Subcutaneous adipose tissue (tissue), 4 donors: ENCODE results near the gene SMC1A. TPM values are rescaled to one million over a fixed set of nuclear protein-coding genes. Genes with fewer than 3 reads are reported as not detected.

ENCODE experiments used
- total RNA-seq, 4 donors: library from RNA; depleted of rRNA; stranded (reverse); fragments of >200 nt; gene quantifications; one replicate each; pipeline ENCODE4 v1.1.0, GENCODE V29; 2016
- TF ChIP-seq, protein P1 (sequence below): fragments of 450-650 bp; IDR thresholded peaks from one replicate; pipeline ENCODE4 v1.5.1; 2016; ENCODE audit warnings: low read depth, mild to moderate bottlenecking, control low read depth, antibody characterized with exemption, moderate library complexity

Gene SMC1A
- total RNA-seq, 4 donors from 2014 or later, result 21.6 to 43.3 (median 33.3) TPM

DNA sequence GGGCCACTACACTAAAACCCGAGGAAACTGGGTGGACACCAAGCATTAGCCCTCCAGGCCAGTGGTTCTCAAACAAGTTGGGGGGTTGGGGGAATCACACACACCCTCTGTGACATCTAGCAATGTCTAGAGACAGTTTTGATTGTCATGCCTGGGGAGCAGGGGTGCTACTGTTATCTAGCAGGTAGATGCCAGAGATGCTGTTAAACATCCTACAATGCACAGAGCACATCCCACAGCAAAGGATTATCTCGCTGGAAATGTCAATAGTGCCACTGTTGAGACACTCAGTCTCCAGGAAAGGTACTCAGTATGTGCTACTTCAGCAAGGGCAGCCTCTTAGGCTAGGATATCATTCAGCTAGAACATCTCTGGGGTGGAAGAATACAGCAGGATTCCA lies 1.3 kb downstream of the SMC1A start:
- TF ChIP-seq, protein P1, sequence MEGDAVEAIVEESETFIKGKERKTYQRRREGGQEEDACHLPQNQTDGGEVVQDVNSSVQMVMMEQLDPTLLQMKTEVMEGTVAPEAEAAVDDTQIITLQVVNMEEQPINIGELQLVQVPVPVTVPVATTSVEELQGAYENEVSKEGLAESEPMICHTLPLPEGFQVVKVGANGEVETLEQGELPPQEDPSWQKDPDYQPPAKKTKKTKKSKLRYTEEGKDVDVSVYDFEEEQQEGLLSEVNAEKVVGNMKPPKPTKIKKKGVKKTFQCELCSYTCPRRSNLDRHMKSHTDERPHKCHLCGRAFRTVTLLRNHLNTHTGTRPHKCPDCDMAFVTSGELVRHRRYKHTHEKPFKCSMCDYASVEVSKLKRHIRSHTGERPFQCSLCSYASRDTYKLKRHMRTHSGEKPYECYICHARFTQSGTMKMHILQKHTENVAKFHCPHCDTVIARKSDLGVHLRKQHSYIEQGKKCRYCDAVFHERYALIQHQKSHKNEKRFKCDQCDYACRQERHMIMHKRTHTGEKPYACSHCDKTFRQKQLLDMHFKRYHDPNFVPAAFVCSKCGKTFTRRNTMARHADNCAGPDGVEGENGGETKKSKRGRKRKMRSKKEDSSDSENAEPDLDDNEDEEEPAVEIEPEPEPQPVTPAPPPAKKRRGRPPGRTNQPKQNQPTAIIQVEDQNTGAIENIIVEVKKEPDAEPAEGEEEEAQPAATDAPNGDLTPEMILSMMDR, result no peak

DNA sequence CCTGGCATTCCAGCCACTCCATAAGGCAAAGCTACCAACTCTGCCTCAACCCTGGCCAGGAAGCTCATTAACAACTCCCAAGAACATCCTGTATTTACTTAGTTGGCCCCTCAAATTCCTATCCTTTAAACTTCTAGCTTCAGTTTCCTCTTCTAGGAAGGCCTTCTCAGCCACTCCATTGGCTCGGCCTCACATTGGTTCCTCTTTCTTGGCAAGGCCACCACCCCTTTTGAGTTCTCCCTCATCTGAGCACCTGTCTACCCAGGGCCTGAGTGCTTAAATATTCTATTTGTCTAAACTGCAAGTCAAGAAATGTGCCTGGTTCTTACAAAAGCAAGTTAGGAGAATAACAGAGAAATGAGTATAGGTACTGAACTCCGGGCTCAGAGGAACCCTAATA lies 10.0 kb downstream of the SMC1A start:
- TF ChIP-seq, protein P1, result no peak

DNA sequence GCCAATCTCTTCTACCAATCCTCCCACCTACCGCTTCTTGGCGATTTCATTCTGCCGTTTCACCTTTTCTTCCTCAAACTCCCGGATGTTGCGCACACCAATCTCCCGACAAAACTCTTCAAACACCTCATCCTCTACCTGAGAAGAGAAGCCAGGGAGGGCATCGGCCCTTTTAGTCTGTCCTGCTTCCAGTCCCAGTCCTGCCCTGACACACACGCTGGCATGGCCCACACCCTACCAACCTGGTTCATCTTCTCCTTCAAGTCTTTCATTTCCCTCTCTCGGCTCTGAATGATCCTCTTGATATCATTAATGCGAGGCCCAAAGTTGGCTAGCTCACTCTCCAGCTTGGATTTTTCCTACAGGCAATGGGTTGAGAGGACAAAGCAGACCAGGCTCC lies 18.9 kb downstream of the SMC1A start:
- TF ChIP-seq, protein P1, result no peak

DNA sequence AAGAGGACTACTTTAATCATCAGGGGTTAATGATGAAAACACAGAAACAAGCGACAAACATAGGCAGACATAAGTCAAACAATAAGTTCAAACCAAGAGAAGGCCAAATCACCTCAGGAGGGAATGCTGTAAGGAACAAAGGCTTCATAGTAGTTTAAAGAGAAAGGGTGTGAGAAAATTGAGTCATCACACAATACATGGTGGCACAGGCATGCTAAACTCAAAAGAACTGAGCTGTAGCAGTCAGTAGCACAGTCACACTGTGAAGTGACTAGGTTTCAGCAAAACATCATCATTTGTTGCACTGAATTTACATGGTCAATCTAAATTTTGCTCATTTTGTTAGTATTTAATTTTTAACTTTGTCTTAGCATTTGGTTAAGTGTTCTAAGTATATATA lies 24.2 kb downstream of the SMC1A start:
- TF ChIP-seq, protein P1, result no peak

DNA sequence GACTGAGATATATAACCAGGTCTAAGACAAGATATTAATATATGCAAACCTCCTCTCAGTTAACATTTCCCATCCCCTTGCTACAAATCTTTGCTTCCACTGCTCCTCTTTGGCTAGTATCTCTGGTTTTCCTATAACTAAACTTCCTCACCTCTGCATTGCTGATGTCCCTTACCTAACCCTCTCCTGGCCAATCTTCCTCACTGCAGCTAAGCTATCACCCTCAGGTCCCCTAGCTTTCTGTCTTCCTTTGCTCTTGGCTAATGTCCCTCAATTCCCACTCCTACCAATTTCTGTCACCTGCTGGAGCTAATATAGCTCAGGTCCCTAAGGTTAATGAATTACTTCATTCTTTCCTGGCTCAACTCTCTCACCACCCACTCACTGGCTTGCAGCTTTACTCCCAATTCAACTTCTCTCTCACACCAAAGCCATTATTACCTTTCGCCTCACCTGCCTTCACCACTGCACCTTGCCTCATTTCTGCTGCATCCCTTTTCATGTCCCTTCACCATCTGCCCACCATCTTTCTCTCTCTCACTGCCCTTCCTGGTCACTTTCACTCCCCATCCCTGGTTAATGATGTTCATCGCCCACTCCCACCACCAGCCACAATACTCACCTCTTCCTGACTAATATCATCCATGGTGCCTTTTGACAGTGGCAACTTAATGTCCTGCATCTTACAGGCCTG lies 26.7 kb downstream of the SMC1A start:
- TF ChIP-seq, protein P1, result no peak

DNA sequence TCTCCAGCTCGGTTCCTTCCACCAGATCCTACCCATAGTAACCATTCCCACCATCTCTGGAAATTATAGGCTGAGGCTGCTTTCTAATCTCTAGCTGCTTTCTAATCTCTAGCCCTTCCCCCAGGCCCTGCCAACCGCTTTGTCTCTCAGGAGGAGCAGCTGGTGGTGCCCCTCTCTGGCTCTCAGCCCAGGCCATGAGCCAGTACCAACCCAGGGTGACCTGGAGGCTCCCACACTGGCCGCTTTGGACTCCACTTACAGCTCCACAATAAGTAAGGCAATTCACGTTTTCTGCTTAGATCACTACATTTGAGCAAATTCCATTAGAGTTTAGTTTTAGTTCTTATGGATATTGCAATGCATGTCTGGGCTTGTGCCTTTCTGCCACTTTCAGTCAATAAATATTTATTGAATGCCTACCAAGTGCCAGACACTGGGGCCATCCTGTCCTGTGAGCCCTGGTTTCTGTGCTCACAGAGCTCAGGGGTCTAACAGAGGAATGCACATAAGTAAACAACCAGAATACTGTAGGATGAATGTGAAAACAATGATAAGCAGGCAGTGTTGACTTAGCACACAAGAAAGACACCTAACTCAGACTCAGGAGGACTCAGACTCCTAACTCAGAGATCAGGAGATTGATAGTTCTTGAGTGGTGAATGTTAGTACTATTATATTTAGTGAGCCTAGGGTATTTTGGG lies 38.9 kb downstream of the SMC1A start:
- TF ChIP-seq, protein P1, result no peak

DNA sequence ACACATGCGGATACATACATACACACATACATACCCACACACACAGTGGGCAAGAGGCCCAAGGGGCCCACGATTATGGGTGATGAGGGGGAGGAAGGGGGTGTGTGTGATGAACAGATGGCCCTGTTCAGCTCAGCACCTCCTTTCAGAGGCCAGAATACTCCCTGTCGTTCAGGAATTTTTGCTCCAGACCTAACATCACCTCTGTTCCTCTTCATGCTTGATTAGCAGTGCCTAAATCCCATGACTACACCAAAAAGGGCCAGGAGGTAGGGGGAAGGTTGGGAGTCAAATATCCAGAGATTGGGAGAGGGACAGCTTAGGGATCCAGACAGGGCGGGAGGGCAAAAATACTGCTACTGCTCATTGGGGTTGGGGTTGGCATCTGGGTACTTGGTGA lies 42.7 kb downstream of the SMC1A start:
- TF ChIP-seq, protein P1, result no peak
